T-helper 9 cell (primary cell): ENCODE results near the gene CTSZ.

Source experiments
- DNase-seq: peaks from one replicate; pipeline ENCODE4 v3.0.0-alpha.2; 2020

CTSZ gene

GRCh38 chr20:59031564-59032022 lies 24.5 kb upstream of the CTSZ start:
- DNase-seq, result no peak

GRCh38 chr20:59030911-59031563 lies 24.0 kb upstream of the CTSZ start:
- DNase-seq, result no peak

- DNase-seq, result no peak
Observed at GRCh38 chr20:59028812-59029211, 21.8 kb upstream of the CTSZ start.

- DNase-seq, result no peak
Observed at GRCh38 chr20:59027741-59028320, 20.8 kb upstream of the CTSZ start.

- no peak for DNase-seq
Observed at GRCh38 chr20:59026904-59027740, 20.1 kb upstream of the CTSZ start.

GRCh38 chr20:59025511-59025910 lies 18.5 kb upstream of the CTSZ start:
- DNase-seq, result no peak

GRCh38 chr20:59025086-59025485 lies 18.0 kb upstream of the CTSZ start:
- no peak for DNase-seq

- no peak for DNase-seq
Observed at GRCh38 chr20:59024111-59024530, 17.1 kb upstream of the CTSZ start.

GRCh38 chr20:59023616-59024015 lies 16.6 kb upstream of the CTSZ start:
- DNase-seq, result no peak

- DNase-seq, result no peak
Observed at GRCh38 chr20:59022754-59023153, 15.7 kb upstream of the CTSZ start.

- DNase-seq, result no peak
Observed at GRCh38 chr20:59020938-59021551, 14.0 kb upstream of the CTSZ start.

GRCh38 chr20:59019217-59019616 lies 12.2 kb upstream of the CTSZ start, which contains the start of gene TUBB1:
TSS of gene TUBB1 (plus strand) at chr20:59019429. CDS start at chr20:59019523, 94 bp downstream.
- no peak for DNase-seq

- no peak for DNase-seq
Observed at GRCh38 chr20:59018817-59019216, 11.8 kb upstream of the CTSZ start.

- no peak for DNase-seq
Observed at GRCh38 chr20:59017493-59018231, 10.6 kb upstream of the CTSZ start.

- no peak for DNase-seq
Observed at GRCh38 chr20:59016795-59017492, 9.9 kb upstream of the CTSZ start.

GRCh38 chr20:59015812-59016711 lies 9.0 kb upstream of the CTSZ start:
- no peak for DNase-seq

- no peak for DNase-seq
Observed at GRCh38 chr20:59015411-59015810, 8.4 kb upstream of the CTSZ start.

- no peak for DNase-seq
Observed at GRCh38 chr20:59014680-59015389, 7.8 kb upstream of the CTSZ start.

GRCh38 chr20:59013959-59014608 lies 7.0 kb upstream of the CTSZ start:
- DNase-seq, result no peak
